ENCODE results near the gene ZEB2.

- no peak for TF ChIP-seq CTCF (IDR thresholded peaks at IDR 0.05; ENCODE audit: poor library complexity, severe bottlenecking)
- TF ChIP-seq TAF1 (IDR thresholded peaks at IDR 0.05; ENCODE audit: low read depth), result no peak
- TF ChIP-seq EZH2 (IDR thresholded peaks at IDR 0.05; ENCODE audit: borderline replicate concordance, insufficient read depth, low read length, poor library complexity, severe bottlenecking), result no peak
- no peak for TF ChIP-seq POLR2AphosphoS5 (IDR thresholded peaks at IDR 0.05)
- no peak for TF ChIP-seq EP300 (conservative IDR thresholded peaks at IDR 0.05; ENCODE audit: poor library complexity, severe bottlenecking)
- TF ChIP-seq SMC3 (conservative IDR thresholded peaks at IDR 0.05; ENCODE audit: poor library complexity), result no peak
- no peak for TF ChIP-seq REST (IDR thresholded peaks at IDR 0.05; ENCODE audit: borderline replicate concordance)
These were observed 130.6 kb downstream of the ZEB2 start for GRCh38 chr2:144389151-144389929.
